OCI-LY1 (cell line): ENCODE results near the gene CCR2.

ENCODE experiments used
- EZH2 ChIP-seq: fragments of 200-600 bp; sonication (generic), shearing (Covaris generic); IDR thresholded peaks from 2 replicates; pipeline ENCODE4 v1.8.0; 2017; ENCODE audit warnings: borderline replicate concordance, mixed run types, mild to moderate bottlenecking, antibody characterized with exemption, low read length, moderate library complexity, mixed read lengths
- TF ChIP-seq, protein P1 (sequence below): fragments of 200-600 bp; sonication (generic), shearing (Covaris generic); IDR thresholded peaks from 2 replicates; pipeline ENCODE4 v1.5.1; 2017; ENCODE audit warnings: mild to moderate bottlenecking, antibody characterized with exemption, low read length, moderate library complexity, mixed read lengths

DNA sequence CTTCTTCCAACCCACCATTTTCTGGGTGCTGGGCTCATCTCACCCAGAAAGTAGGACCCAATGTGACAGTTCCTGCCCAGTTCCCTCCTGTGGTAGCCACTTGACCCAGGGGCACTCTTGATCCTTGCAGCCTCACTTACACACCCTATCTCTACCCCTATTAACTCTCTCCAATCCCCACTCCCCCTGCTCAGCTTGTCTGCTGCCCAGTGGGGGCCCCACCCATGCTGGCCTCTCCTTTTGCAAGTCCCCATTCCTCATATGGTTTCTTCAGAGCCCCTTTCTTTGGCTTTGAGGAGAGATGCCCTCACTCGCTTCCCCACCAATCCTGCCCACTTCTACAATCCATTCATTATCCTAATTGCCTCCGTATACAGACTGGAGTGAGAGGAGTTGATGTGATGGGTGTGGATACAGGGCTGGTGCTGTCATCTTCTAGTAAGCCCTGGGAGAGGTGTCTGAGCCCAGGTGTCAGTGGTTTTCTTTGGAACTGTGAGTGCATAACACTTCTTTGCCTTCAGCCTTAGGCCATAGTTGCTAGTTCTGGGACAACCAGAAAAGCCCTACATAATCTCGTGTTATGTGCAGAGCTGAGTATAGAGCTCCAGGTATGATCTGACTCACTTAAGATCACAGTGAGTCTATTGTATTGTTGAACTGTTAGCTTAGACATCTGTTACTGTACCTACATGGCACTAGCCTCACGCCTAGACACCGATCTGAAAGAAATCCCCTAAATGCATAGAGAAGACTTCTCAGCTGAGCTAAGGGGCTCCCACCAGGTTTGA lies 12.0 kb downstream of the CCR2 start:
- TF ChIP-seq, protein P1, sequence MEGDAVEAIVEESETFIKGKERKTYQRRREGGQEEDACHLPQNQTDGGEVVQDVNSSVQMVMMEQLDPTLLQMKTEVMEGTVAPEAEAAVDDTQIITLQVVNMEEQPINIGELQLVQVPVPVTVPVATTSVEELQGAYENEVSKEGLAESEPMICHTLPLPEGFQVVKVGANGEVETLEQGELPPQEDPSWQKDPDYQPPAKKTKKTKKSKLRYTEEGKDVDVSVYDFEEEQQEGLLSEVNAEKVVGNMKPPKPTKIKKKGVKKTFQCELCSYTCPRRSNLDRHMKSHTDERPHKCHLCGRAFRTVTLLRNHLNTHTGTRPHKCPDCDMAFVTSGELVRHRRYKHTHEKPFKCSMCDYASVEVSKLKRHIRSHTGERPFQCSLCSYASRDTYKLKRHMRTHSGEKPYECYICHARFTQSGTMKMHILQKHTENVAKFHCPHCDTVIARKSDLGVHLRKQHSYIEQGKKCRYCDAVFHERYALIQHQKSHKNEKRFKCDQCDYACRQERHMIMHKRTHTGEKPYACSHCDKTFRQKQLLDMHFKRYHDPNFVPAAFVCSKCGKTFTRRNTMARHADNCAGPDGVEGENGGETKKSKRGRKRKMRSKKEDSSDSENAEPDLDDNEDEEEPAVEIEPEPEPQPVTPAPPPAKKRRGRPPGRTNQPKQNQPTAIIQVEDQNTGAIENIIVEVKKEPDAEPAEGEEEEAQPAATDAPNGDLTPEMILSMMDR, result no peak
- TF ChIP-seq EZH2, result no peak
